ENCODE results near the gene PARP11. TPM values are rescaled to one million over a fixed set of nuclear protein-coding genes. Genes with fewer than 3 reads are reported as not detected.

PARP11 gene
- total RNA-seq, 1 experiment from 2014 or later: 8.0 TPM

DNA sequence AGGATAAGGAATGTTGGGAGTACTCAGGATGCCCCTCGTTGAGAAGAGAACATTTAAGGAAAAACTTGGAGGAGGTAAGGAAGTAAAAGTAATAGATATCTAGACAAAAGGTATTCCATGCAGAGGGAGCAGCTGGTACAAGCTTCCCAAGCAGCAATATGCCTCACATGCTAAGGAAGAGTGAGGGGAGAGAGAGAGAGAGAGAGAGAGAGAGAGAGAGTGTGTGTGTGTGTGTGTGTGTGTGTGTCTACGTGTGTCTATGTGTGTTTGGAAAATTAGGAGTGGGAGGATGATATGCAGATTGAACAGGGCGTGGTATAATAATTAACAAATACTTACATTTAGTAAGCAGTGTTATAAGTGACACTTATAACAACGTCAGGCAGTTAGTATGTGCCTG, 9.2 kb upstream of the PARP11 start:
- Mint-ChIP-seq H3K27ac (no peak overlapping the region), H3K4me3 (no peak overlapping the region), H3K4me1 (peaks cover 16% of the 10 kb centered on the region), H3K9me3 (peaks cover 15% of the 10 kb centered on the region; the same call in 1 of the 2 replicates), H3K27me3 (ENCODE audit: low read depth) (peaks cover 6% of the 10 kb centered on the region), H3K36me3 (no peaks in the 10 kb centered on the region)
- POLR2A ChIA-PET: no interaction called here
- no peak for DNase-seq (ENCODE audit: low spot score)
- ATAC-seq: no peak
- TF ChIP-seq, protein P1, sequence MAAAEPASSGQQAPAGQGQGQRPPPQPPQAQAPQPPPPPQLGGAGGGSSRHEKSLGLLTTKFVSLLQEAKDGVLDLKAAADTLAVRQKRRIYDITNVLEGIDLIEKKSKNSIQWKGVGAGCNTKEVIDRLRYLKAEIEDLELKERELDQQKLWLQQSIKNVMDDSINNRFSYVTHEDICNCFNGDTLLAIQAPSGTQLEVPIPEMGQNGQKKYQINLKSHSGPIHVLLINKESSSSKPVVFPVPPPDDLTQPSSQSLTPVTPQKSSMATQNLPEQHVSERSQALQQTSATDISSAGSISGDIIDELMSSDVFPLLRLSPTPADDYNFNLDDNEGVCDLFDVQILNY (CRISPR knock-in tag; IDR thresholded peaks at IDR 0.05): no peak
- TF ChIP-seq, protein P2, sequence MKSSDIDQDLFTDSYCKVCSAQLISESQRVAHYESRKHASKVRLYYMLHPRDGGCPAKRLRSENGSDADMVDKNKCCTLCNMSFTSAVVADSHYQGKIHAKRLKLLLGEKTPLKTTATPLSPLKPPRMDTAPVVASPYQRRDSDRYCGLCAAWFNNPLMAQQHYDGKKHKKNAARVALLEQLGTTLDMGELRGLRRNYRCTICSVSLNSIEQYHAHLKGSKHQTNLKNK (CRISPR knock-in tag; IDR thresholded peaks at IDR 0.05): no peak
- TF ChIP-seq JAZF1 (CRISPR knock-in tag; IDR thresholded peaks at IDR 0.05) (no peak), SMAD3 (CRISPR knock-in tag; IDR thresholded peaks at IDR 0.05; ENCODE audit: borderline replicate concordance) (no peak), GABPB1 (CRISPR knock-in tag; IDR thresholded peaks at IDR 0.05) (no peak), ZNF425 (CRISPR knock-in tag; conservative IDR thresholded peaks at IDR 0.05) (no peak)
- CTCF ChIA-PET: interaction anchor here (1.2 to 4.8 kb wide), 5 partner anchors 78 to 394 kb away, joined by 3 to 27 read pairs (median 8); no protein-coding TSS in a partner anchor

GRCh38 chr12:3881281-3881950, 8.2 kb upstream of the PARP11 start:
- ChIA-PET POLR2A (interaction anchor here (0.6 kb wide), 1 partner anchor 150 kb away, joined by 3 read pairs; no protein-coding TSS in a partner anchor), CTCF (interaction anchor here (4.8 kb wide), 1 partner anchor 395 kb away, joined by 27 read pairs; no protein-coding TSS in a partner anchor)
- ATAC-seq: no peak
- DNase-seq (ENCODE audit: low spot score): no peak
- Mint-ChIP-seq H3K4me1 (peaks cover 10% of the 10 kb centered on the region), H3K9me3 (peaks cover 15% of the 10 kb centered on the region; the same call in 1 of the 2 replicates), H3K27ac (no peak overlapping the region), H3K36me3 (no peaks in the 10 kb centered on the region), H3K27me3 (ENCODE audit: low read depth) (peaks cover 7% of the 10 kb centered on the region), H3K4me3 (no peak overlapping the region)
- TF ChIP-seq ZNF671 (CRISPR knock-in tag; IDR thresholded peaks at IDR 0.05): no peak
- no peak for TF ChIP-seq TEAD1 (CRISPR knock-in tag; IDR thresholded peaks at IDR 0.05)
- no peak for TF ChIP-seq NFATC4 (CRISPR knock-in tag; IDR thresholded peaks at IDR 0.05)
- no peak for TF ChIP-seq FOXJ3 (CRISPR knock-in tag; IDR thresholded peaks at IDR 0.05; ENCODE audit: borderline replicate concordance)
- no peak for TF ChIP-seq CREM (CRISPR knock-in tag; IDR thresholded peaks at IDR 0.05)
- TF ChIP-seq CDX4 (CRISPR knock-in tag; IDR thresholded peaks at IDR 0.05; ENCODE audit: borderline replicate concordance): no peak
- no peak for TF ChIP-seq HMGA2 (CRISPR knock-in tag; IDR thresholded peaks at IDR 0.05)
- no peak for TF ChIP-seq ATF1 (CRISPR knock-in tag; IDR thresholded peaks at IDR 0.05)
- no peak for TF ChIP-seq ZBTB43 (CRISPR knock-in tag; IDR thresholded peaks at IDR 0.05)
- TF ChIP-seq MXD4 (CRISPR knock-in tag; IDR thresholded peaks at IDR 0.05; ENCODE audit: borderline replicate concordance): no peak
- TF ChIP-seq USF1 (CRISPR knock-in tag; IDR thresholded peaks at IDR 0.05): no peak
- TF ChIP-seq ZNF396 (CRISPR knock-in tag; IDR thresholded peaks at IDR 0.05; ENCODE audit: borderline replicate concordance): no peak
- TF ChIP-seq, protein P3, sequence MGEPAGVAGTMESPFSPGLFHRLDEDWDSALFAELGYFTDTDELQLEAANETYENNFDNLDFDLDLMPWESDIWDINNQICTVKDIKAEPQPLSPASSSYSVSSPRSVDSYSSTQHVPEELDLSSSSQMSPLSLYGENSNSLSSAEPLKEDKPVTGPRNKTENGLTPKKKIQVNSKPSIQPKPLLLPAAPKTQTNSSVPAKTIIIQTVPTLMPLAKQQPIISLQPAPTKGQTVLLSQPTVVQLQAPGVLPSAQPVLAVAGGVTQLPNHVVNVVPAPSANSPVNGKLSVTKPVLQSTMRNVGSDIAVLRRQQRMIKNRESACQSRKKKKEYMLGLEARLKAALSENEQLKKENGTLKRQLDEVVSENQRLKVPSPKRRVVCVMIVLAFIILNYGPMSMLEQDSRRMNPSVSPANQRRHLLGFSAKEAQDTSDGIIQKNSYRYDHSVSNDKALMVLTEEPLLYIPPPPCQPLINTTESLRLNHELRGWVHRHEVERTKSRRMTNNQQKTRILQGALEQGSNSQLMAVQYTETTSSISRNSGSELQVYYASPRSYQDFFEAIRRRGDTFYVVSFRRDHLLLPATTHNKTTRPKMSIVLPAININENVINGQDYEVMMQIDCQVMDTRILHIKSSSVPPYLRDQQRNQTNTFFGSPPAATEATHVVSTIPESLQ (CRISPR knock-in tag; IDR thresholded peaks at IDR 0.05): no peak
- no peak for TF ChIP-seq CREB1 (CRISPR knock-in tag; IDR thresholded peaks at IDR 0.05)
- TF ChIP-seq E2F4 (CRISPR knock-in tag; IDR thresholded peaks at IDR 0.05; ENCODE audit: borderline replicate concordance, low read depth): no peak
- no peak for TF ChIP-seq JUN (CRISPR knock-in tag; IDR thresholded peaks at IDR 0.05)
- no peak for TF ChIP-seq GTF2I (CRISPR knock-in tag; conservative IDR thresholded peaks at IDR 0.05)

All from WTC11 (cell line).